ENCODE measurements around the gene PPARA.

The PPARA gene

DNA sequence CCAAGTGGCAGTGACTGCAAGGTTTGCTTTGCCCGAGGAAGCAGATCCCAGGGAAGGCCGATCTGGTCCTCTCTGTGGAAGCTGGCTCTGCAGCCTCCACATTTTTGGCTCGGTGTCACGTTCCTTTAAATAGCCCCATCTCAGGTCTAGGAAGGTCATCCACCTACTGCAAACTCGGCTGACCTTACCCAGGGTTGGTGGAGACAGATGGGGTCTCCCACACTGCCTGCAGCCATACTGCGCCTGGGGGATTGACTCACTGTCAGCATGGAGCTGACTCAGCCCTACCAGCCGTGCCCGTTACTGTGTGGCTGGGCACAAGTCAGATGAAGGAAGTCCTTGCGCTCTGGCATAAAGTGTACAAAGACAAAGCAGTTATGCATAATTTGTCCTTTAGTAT lies 82.9 kb downstream of the PPARA start:
- no peak overlapping the region for H3K4me3 ChIP-seq (ENCODE audit: low read depth, low read length)
- H3K9me3 ChIP-seq (ENCODE audit: insufficient read depth, low read depth, low read length) = no peaks in the 10 kb centered on the region

DNA sequence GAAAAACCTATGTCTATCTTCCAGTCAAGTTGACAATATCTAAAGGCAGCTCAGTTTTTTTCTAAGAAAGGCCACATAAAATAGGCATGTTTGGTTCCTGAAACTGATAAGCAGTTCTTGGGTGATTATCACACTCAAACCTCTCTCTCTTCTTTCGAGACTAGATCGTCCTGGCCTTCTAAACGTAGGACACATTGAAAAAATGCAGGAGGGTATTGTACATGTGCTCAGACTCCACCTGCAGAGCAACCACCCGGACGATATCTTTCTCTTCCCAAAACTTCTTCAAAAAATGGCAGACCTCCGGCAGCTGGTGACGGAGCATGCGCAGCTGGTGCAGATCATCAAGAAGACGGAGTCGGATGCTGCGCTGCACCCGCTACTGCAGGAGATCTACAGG lies 84.6 kb downstream of the PPARA start:
- Histone ChIP-seq H3K4me3 (ENCODE audit: low read depth, low read length) (no peak overlapping the region), H3K36me3 (ENCODE audit: control insufficient read depth in 1 of 2, insufficient read depth in 2 of 2, low read length in 2 of 2) (peaks cover 0 to 2% of the 10 kb centered on the region in 2 experiments), H3K79me1 (ENCODE audit: low read length) (no peaks in the 10 kb centered on the region), H2AFZ (ENCODE audit: insufficient read depth, low read length, poor library complexity) (no peak overlapping the region), H2BK12ac (ENCODE audit: low read length) (no peak overlapping the region), H3K23ac (ENCODE audit: low read length) (no peak overlapping the region), H3K18ac (ENCODE audit: low read length) (no peak overlapping the region), H2BK120ac (ENCODE audit: insufficient read depth, low read length, poor library complexity) (no peak overlapping the region), H4K8ac (ENCODE audit: low read depth, low read length) (no peak overlapping the region), H3K9me3 (ENCODE audit: insufficient read depth, low read depth, low read length) (no peaks in the 10 kb centered on the region), H2BK5ac (ENCODE audit: low read depth, low read length, poor library complexity) (no peak overlapping the region), H3K4me1 (ENCODE audit: control insufficient read depth in 1 of 2, insufficient read depth in 2 of 2, low read length in 2 of 2) (no peaks in the 10 kb centered on the region), H3K9ac (ENCODE audit: low read length) (no peak overlapping the region), H3K4me2 (ENCODE audit: low read length) (no peak overlapping the region), H4K91ac (ENCODE audit: low read depth, low read length) (no peak overlapping the region), H3K14ac (ENCODE audit: low read length) (no peak overlapping the region), H4K12ac (ENCODE audit: low read depth, low read length) (no peak overlapping the region), H2AK5ac (ENCODE audit: low read length) (no peak overlapping the region), H3K27me3 (ENCODE audit: insufficient read depth, low read length) (no peaks in the 10 kb centered on the region), H3K4ac (ENCODE audit: low read depth, low read length) (no peak overlapping the region), H3K79me2 (ENCODE audit: control insufficient read depth, insufficient read depth, low read length, poor library complexity) (no peaks in the 10 kb centered on the region), H3K27ac (ENCODE audit: low read depth, low read length) (no peak overlapping the region)
- no CpG with 5 or more reads among the region's 12 CpGs for WGBS (ENCODE audit: extremely low coverage, insufficient coverage, insufficient read length)
- DNase-seq = no peak

More for the DNA sequence above, 82.9 kb downstream of the PPARA start:
- H3K27me3 ChIP-seq (ENCODE audit: insufficient read depth, low read length) = no peaks in the 10 kb centered on the region
- H2BK5ac ChIP-seq (ENCODE audit: low read depth, low read length, poor library complexity) = no peak overlapping the region
- H3K23ac ChIP-seq (ENCODE audit: low read length) = no peak overlapping the region
- no peaks in the 10 kb centered on the region for H3K4me1 ChIP-seq (ENCODE audit: control insufficient read depth in 1 of 2, insufficient read depth in 2 of 2, low read length in 2 of 2)
- no peak overlapping the region for H3K14ac ChIP-seq (ENCODE audit: low read length)
- H3K79me1 ChIP-seq (ENCODE audit: low read length) = no peaks in the 10 kb centered on the region
- no peak overlapping the region for H4K91ac ChIP-seq (ENCODE audit: low read depth, low read length)
- H3K4me2 ChIP-seq (ENCODE audit: low read length) = no peak overlapping the region
- H3K18ac ChIP-seq (ENCODE audit: low read length) = no peak overlapping the region
- no peak overlapping the region for H4K12ac ChIP-seq (ENCODE audit: low read depth, low read length)
- H3K9ac ChIP-seq (ENCODE audit: low read length) = no peak overlapping the region
- DNase-seq = no peak
- peaks cover 0 to 2% of the 10 kb centered on the region in 2 experiments for H3K36me3 ChIP-seq (ENCODE audit: control insufficient read depth in 1 of 2, insufficient read depth in 2 of 2, low read length in 2 of 2)
- H3K79me2 ChIP-seq (ENCODE audit: control insufficient read depth, insufficient read depth, low read length, poor library complexity) = no peaks in the 10 kb centered on the region
- H2AFZ ChIP-seq (ENCODE audit: insufficient read depth, low read length, poor library complexity) = no peak overlapping the region
- no peak overlapping the region for H4K8ac ChIP-seq (ENCODE audit: low read depth, low read length)
- no CpG with 5 or more reads among the region's 9 CpGs for WGBS (ENCODE audit: extremely low coverage, insufficient coverage, insufficient read length)
- H3K27ac ChIP-seq (ENCODE audit: low read depth, low read length) = no peak overlapping the region
- H2BK12ac ChIP-seq (ENCODE audit: low read length) = no peak overlapping the region
- H2BK120ac ChIP-seq (ENCODE audit: insufficient read depth, low read length, poor library complexity) = no peak overlapping the region
- H2AK5ac ChIP-seq (ENCODE audit: low read length) = no peak overlapping the region
- no peak overlapping the region for H3K4ac ChIP-seq (ENCODE audit: low read depth, low read length)

- Histone ChIP-seq H3K27me3 (ENCODE audit: insufficient read depth, low read length) (no peaks in the 10 kb centered on the region), H4K12ac (ENCODE audit: low read depth, low read length) (no peak overlapping the region), H3K4me2 (ENCODE audit: low read length) (no peak overlapping the region), H4K8ac (ENCODE audit: low read depth, low read length) (no peak overlapping the region), H2BK5ac (ENCODE audit: low read depth, low read length, poor library complexity) (no peak overlapping the region), H3K23ac (ENCODE audit: low read length) (no peak overlapping the region), H3K79me2 (ENCODE audit: control insufficient read depth, insufficient read depth, low read length, poor library complexity) (no peaks in the 10 kb centered on the region), H3K36me3 (ENCODE audit: control insufficient read depth in 1 of 2, insufficient read depth in 2 of 2, low read length in 2 of 2) (peaks cover 0 to 2% of the 10 kb centered on the region in 2 experiments), H3K14ac (ENCODE audit: low read length) (no peak overlapping the region), H3K79me1 (ENCODE audit: low read length) (no peaks in the 10 kb centered on the region), H3K4me3 (ENCODE audit: low read depth, low read length) (no peak overlapping the region), H2BK12ac (ENCODE audit: low read length) (no peak overlapping the region), H3K9me3 (ENCODE audit: insufficient read depth, low read depth, low read length) (no peaks in the 10 kb centered on the region), H4K91ac (ENCODE audit: low read depth, low read length) (no peak overlapping the region), H3K4ac (ENCODE audit: low read depth, low read length) (no peak overlapping the region), H3K9ac (ENCODE audit: low read length) (no peak overlapping the region), H2AK5ac (ENCODE audit: low read length) (no peak overlapping the region), H3K4me1 (ENCODE audit: control insufficient read depth in 1 of 2, insufficient read depth in 2 of 2, low read length in 2 of 2) (no peaks in the 10 kb centered on the region), H3K18ac (ENCODE audit: low read length) (no peak overlapping the region), H2AFZ (ENCODE audit: insufficient read depth, low read length, poor library complexity) (no peak overlapping the region), H3K27ac (ENCODE audit: low read depth, low read length) (no peak overlapping the region), H2BK120ac (ENCODE audit: insufficient read depth, low read length, poor library complexity) (no peak overlapping the region)
- no CpG with 5 or more reads among the region's 12 CpGs for WGBS (ENCODE audit: extremely low coverage, insufficient coverage, insufficient read length)
- DNase-seq = no peak
Measured at GRCh38 chr22:46237453-46238124, 87.3 kb downstream of the PPARA start.

- Histone ChIP-seq H3K79me2 (ENCODE audit: control insufficient read depth, insufficient read depth, low read length, poor library complexity) (no peaks in the 10 kb centered on the region), H3K79me1 (ENCODE audit: low read length) (no peaks in the 10 kb centered on the region), H3K4me2 (ENCODE audit: low read length) (no peak overlapping the region), H3K14ac (ENCODE audit: low read length) (no peak overlapping the region), H3K9ac (ENCODE audit: low read length) (no peak overlapping the region), H4K91ac (ENCODE audit: low read depth, low read length) (no peak overlapping the region), H3K27me3 (ENCODE audit: insufficient read depth, low read length) (no peaks in the 10 kb centered on the region), H4K12ac (ENCODE audit: low read depth, low read length) (no peak overlapping the region), H2BK5ac (ENCODE audit: low read depth, low read length, poor library complexity) (no peak overlapping the region), H3K23ac (ENCODE audit: low read length) (no peak overlapping the region), H3K36me3 (ENCODE audit: control insufficient read depth in 1 of 2, insufficient read depth in 2 of 2, low read length in 2 of 2) (peaks cover 0 to 2% of the 10 kb centered on the region in 2 experiments), H3K4me3 (ENCODE audit: low read depth, low read length) (no peak overlapping the region), H2BK120ac (ENCODE audit: insufficient read depth, low read length, poor library complexity) (no peak overlapping the region), H2BK12ac (ENCODE audit: low read length) (no peak overlapping the region), H3K4ac (ENCODE audit: low read depth, low read length) (no peak overlapping the region), H3K27ac (ENCODE audit: low read depth, low read length) (no peak overlapping the region), H3K18ac (ENCODE audit: low read length) (no peak overlapping the region), H4K8ac (ENCODE audit: low read depth, low read length) (no peak overlapping the region), H2AK5ac (ENCODE audit: low read length) (no peak overlapping the region), H3K9me3 (ENCODE audit: insufficient read depth, low read depth, low read length) (no peaks in the 10 kb centered on the region), H3K4me1 (ENCODE audit: control insufficient read depth in 1 of 2, insufficient read depth in 2 of 2, low read length in 2 of 2) (no peaks in the 10 kb centered on the region), H2AFZ (ENCODE audit: insufficient read depth, low read length, poor library complexity) (no peak overlapping the region)
- no CpG with 5 or more reads among the region's 16 CpGs for whole genome bisulfite sequencing (ENCODE audit: extremely low coverage, insufficient coverage, insufficient read length)
- no peak for DNase-seq
Measured at GRCh38 chr22:46238541-46238940, 88.2 kb downstream of the PPARA start.

Data from trophoblast cell (in vitro differentiated cells and primary cell).